Duodenal mucosa (tissue), 2 donors: Measurements from ENCODE around the gene EEA1.
A peak's percentile ranks its signal among the peaks of the same experiment; 100 is the strongest.

ENCODE experiments used
- H3K27ac ChIP-seq: one replicate; pipeline ENCODE4 v1.7.0; 2013; ENCODE audit warnings: low read depth, low read length
- H3K27me3 ChIP-seq, 2 donors: one replicate each; pipeline ENCODE4 v1.7.0; 2013; ENCODE audit warnings: low read length in 2 of 2, control low read depth in 1 of 2; ENCODE audit not compliant: insufficient read depth in 2 of 2, control insufficient read depth in 1 of 2
- H3K36me3 ChIP-seq, 2 donors: one replicate each; pipeline ENCODE4 v1.7.0; 2013; ENCODE audit warnings: low read length in 2 of 2, control low read depth in 1 of 2; ENCODE audit not compliant: insufficient read depth in 2 of 2, control insufficient read depth in 1 of 2
- H3K4me1 ChIP-seq, 2 donors: one replicate each; pipeline ENCODE4 v1.7.0; 2013; ENCODE audit warnings: low read length in 2 of 2, control low read depth in 1 of 2; ENCODE audit not compliant: insufficient read depth in 2 of 2, control insufficient read depth in 1 of 2
- H3K4me3 ChIP-seq, 2 donors: one replicate each; pipeline ENCODE4 v1.7.0; 2013; ENCODE audit warnings: low read length in 2 of 2, low read depth in 1 of 2
- H3K9ac ChIP-seq, 2 donors: one replicate each; pipeline ENCODE4 v1.7.0; 2013; ENCODE audit warnings: low read length in 2 of 2, low read depth in 1 of 2
- H3K9me3 ChIP-seq, 2 donors: one replicate each; pipeline ENCODE4 v1.7.0; 2013; ENCODE audit warnings: low read length in 2 of 2, control low read depth in 1 of 2; ENCODE audit not compliant: control insufficient read depth in 1 of 2

The EEA1 gene

DNA sequence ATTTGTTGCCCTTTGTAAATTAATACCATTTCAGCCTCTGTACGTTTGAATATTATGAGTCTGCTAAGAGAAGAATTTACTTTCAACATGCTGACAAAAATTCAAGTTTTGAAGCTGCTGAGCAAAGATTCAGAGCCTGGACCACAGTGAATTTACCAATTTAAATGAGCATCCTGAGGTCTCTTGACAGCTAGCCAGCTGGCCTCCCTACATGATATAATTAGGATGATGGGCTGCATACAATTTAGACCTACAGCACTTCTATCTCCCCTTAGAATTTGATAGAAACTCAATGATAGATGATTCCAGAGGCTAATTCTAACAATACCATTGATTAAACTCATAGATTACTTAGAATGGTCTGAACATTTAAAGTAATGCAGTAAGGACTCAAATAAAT lies 10.0 kb upstream of the EEA1 start:
- no peak overlapping the region for H3K4me3 ChIP-seq
- no peaks in the 10 kb centered on the region for H3K36me3 ChIP-seq
- H3K9ac ChIP-seq: no peak overlapping the region
- no peaks in the 10 kb centered on the region for H3K27me3 ChIP-seq
- H3K9me3 ChIP-seq: no peaks in the 10 kb centered on the region
- no peak overlapping the region for H3K27ac ChIP-seq
- H3K4me1 ChIP-seq: no peaks in the 10 kb centered on the region

- H3K4me1 ChIP-seq: no peaks in the 10 kb centered on the region
- no peaks in the 10 kb centered on the region for H3K9me3 ChIP-seq
- no peak overlapping the region for H3K4me3 ChIP-seq
- H3K36me3 ChIP-seq: no peaks in the 10 kb centered on the region
- H3K27me3 ChIP-seq: no peaks in the 10 kb centered on the region
- no peak overlapping the region for H3K27ac ChIP-seq
- H3K9ac ChIP-seq: no peak overlapping the region
Observed at GRCh38 chr12:92938638-92939037, 9.5 kb upstream of the EEA1 start.

GRCh38 chr12:92938018-92938417 lies 8.9 kb upstream of the EEA1 start:
- H3K27me3 ChIP-seq: no peaks in the 10 kb centered on the region
- H3K9me3 ChIP-seq: no peaks in the 10 kb centered on the region
- H3K4me3 ChIP-seq: no peak overlapping the region
- H3K27ac ChIP-seq: no peak overlapping the region
- H3K4me1 ChIP-seq: no peaks in the 10 kb centered on the region
- H3K36me3 ChIP-seq: no peaks in the 10 kb centered on the region
- no peak overlapping the region for H3K9ac ChIP-seq

DNA sequence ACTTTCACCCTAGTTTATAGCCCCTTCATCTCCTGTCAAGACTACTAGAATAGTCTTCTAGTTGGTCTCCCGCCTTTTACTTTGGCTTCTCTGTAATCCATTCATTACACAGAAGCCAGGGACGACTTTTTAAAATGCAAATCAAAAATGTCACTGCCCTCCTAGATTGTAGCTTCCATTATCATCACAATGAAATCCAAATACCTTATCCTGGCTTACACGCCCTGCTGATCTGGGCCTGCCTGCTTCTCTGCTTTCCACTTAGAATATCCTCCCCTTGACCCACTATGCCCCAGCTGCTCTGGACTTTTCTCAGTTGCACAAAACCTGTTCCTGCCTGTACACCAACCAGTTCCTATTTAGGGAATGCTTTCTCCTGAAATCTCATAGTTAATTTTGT lies 4.5 kb upstream of the EEA1 start:
- no peaks in the 10 kb centered on the region for H3K9me3 ChIP-seq

GRCh38 chr12:92930421-92930820 lies 1.3 kb upstream of the EEA1 start:
- Histone ChIP-seq H3K9me3 (no peaks in the 10 kb centered on the region), H3K4me1 (peaks cover 17 to 25% of the 10 kb centered on the region in 2 donors), H3K27me3 (no peaks in the 10 kb centered on the region), H3K36me3 (no peaks in the 10 kb centered on the region), H3K4me3 (peak overlapping the region; percentile 85 to 91), H3K27ac (no peak overlapping the region), H3K9ac (peak overlapping the region in 1 of 2 donors; percentile 96)

More for the DNA sequence above, 4.5 kb upstream of the EEA1 start:
- Histone ChIP-seq H3K9ac (no peak overlapping the region), H3K36me3 (no peaks in the 10 kb centered on the region), H3K27me3 (no peaks in the 10 kb centered on the region), H3K27ac (no peak overlapping the region), H3K4me1 (peaks cover 0 to 7% of the 10 kb centered on the region in 2 donors), H3K4me3 (no peak overlapping the region)

DNA sequence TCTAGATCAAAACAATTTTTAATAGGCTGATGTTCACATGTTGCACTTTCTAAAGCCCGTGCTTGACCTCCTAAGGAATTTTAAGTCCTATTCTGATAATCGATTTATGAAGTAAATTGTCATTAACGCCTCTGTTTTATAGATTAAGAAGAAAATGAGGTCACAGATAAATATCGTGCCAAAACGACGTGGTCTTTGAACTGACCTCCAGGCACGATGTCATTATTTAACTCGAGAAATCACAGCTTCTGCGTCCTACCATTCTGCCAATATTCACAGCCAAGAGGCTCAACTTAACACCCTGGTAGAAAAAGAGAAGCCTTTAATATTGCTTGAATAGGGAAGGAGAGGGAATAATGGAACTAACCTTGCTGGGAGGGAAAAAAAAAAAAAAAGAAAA lies 888 bp upstream of the EEA1 start:
- Histone ChIP-seq H3K4me3 (peak overlapping the region; percentile 85 to 91), H3K36me3 (no peaks in the 10 kb centered on the region), H3K4me1 (peaks cover 17 to 25% of the 10 kb centered on the region in 2 donors), H3K9me3 (no peaks in the 10 kb centered on the region), H3K9ac (peak overlapping the region; percentile 92 to 96), H3K27me3 (no peaks in the 10 kb centered on the region), H3K27ac (peak overlapping the region; percentile 97)

- H3K4me3 ChIP-seq: peak overlapping the region; percentile 79
- no peaks in the 10 kb centered on the region for H3K36me3 ChIP-seq
- H3K27ac ChIP-seq: peak overlapping the region; percentile 96
- H3K27me3 ChIP-seq: no peaks in the 10 kb centered on the region
- peak overlapping the region; percentile 77 for H3K9ac ChIP-seq
- peaks cover 17 to 27% of the 10 kb centered on the region in 2 donors for H3K4me1 ChIP-seq
- no peaks in the 10 kb centered on the region for H3K9me3 ChIP-seq
Observed at GRCh38 chr12:92928421-92928961, 604 bp downstream of the EEA1 start.

- H3K9ac ChIP-seq: peak overlapping the region; percentile 72 to 74
- H3K4me3 ChIP-seq: peak overlapping the region; percentile 79
- no peak overlapping the region for H3K27ac ChIP-seq
- H3K4me1 ChIP-seq: peaks cover 17 to 30% of the 10 kb centered on the region in 2 donors
- no peaks in the 10 kb centered on the region for H3K36me3 ChIP-seq
- no peaks in the 10 kb centered on the region for H3K27me3 ChIP-seq
- H3K9me3 ChIP-seq: no peaks in the 10 kb centered on the region
Observed at GRCh38 chr12:92927436-92928281, 1.4 kb downstream of the EEA1 start.

DNA sequence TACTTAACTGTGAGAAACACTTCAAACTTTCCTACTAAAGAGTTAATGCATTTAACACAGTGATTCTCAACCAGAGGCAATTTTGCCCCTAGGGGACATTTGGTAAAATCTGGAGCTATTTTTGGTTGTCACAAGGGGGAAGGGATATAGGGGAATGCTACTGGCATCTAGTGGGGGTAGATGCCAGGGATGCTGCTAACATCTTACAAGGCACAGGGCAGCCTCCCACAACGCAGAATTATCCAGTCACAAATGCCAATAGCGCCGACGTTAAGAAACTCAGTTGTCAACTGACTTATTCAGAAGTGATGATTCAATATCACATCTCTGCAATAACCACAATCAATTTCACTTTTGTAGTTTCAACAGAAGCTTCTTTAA lies 2.0 kb downstream of the EEA1 start:
- H3K9ac ChIP-seq: peak overlapping the region in 1 of 2 donors; percentile 74
- no peak overlapping the region for H3K27ac ChIP-seq
- H3K4me1 ChIP-seq: peaks cover 17 to 30% of the 10 kb centered on the region in 2 donors
- H3K27me3 ChIP-seq: no peaks in the 10 kb centered on the region
- no peaks in the 10 kb centered on the region for H3K9me3 ChIP-seq
- H3K4me3 ChIP-seq: peak overlapping the region in 1 of 2 donors; percentile 79
- H3K36me3 ChIP-seq: no peaks in the 10 kb centered on the region

GRCh38 chr12:92926549-92926948 lies 2.5 kb downstream of the EEA1 start:
- H3K4me3 ChIP-seq: peak overlapping the region in 1 of 2 donors; percentile 38
- no peaks in the 10 kb centered on the region for H3K27me3 ChIP-seq
- no peaks in the 10 kb centered on the region for H3K9me3 ChIP-seq
- no peak overlapping the region for H3K27ac ChIP-seq
- H3K4me1 ChIP-seq: peaks cover 17 to 30% of the 10 kb centered on the region in 2 donors
- no peak overlapping the region for H3K9ac ChIP-seq
- no peaks in the 10 kb centered on the region for H3K36me3 ChIP-seq
